GM21526 (cell line): ENCODE data around the gene PUS1.

ENCODE experiments used
- ATAC-seq: cut with Tn5 transposase; IDR thresholded peaks from one replicate; pipeline ENCODE4 v1.9.1; 2021; ENCODE audit warnings: moderate library complexity; ENCODE audit not compliant: unreplicated experiment, low FRiP score

PUS1 gene

GRCh38 chr12:131986910-131987309 is 57.8 kb downstream of the PUS1 start:
- no peak for ATAC-seq

DNA sequence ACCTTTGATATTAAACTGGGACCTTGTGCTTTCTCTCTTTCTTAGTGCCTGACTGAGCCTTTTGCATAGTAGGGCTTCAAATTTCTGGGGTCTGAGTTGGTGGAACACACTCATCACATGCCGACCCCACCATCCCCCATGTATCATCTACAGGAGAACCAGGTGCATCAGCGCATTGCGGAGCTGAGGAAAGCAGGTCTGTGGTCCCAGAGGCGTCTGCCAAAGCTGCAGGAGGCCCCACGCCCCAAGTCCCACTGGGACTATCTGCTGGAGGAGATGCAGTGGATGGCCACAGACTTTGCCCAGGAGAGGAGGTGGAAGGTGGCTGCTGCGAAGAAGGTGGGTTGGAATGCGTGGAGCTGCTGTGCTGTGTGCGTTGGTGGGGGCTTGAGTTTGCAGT is 58.5 kb downstream of the PUS1 start:
- ATAC-seq = no peak

DNA sequence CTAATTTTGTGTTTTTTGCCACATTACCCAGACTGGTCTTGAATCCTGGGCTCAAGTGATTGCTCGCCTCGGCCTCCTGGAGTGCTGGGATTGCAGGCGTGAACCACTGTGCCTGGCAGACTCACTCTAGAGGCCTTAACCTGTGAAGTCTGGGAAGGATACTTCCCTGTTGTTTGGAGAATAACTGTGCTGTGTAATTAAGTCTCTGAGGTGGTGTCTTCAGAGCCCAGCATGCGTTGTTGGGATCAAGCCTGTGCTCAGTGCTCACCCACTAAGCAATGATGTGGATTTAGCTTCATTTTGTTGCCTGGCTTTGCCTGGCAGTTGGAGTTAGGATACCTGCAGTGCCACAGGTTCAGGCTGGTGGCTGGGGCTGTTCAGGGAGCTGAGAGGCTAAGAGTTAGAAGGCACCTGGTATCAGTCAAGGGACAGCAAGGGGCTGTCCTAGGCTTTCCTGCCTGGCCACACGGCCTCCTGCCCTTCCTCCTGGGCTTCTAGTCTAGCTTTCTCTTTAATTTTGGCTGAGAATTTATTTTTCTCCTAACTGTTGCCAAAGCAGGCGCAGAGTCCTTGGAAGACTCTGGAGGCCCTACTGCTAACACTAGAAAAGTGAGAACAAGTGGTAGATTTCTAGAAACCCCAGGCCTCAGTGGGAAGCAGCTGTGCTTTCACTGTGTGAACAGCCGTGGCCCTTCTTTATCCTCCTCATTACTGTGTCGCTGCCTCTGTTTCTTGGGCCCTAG is 59.1 kb downstream of the PUS1 start:
- no peak for ATAC-seq

DNA sequence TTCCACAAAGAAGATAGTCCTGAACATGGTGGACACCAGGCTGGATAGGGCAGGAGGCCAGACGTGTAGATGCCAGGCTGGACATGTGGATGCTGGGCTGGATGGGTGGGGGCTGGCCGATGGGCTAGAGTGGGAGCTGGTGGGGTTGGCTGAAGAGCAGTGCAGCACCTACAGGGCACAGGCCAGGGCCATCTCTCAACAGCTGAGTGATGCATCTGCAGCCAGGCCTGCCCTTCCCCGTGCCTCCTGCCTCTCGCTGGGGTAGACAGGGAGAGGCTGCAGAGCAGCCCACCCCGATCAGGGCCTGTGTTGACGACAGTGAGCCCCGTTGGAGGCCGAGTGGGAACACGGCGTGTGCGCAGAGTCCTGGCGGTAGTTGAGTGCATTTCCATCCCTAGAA is 59.9 kb downstream of the PUS1 start:
- no peak for ATAC-seq

- ATAC-seq = no peak
These were observed 61.2 kb downstream of the PUS1 start for GRCh38 chr12:131990066-131990979.

DNA sequence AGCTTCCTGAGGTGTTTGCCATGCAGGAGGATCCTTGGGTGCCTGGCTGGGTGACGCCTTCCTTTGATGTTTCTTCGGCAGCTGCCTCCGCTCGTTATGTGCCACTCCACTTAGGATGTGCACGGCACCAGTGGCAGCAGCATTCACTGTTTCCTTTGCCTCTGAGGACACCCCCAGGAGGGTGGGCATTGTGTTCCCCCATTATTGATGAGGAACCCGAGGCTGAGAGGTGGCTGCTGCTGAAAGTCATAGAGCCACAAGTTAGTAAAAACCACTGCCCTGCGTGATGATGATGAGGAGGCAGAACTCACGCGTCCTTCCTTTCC is 61.9 kb downstream of the PUS1 start:
- no peak for ATAC-seq

DNA sequence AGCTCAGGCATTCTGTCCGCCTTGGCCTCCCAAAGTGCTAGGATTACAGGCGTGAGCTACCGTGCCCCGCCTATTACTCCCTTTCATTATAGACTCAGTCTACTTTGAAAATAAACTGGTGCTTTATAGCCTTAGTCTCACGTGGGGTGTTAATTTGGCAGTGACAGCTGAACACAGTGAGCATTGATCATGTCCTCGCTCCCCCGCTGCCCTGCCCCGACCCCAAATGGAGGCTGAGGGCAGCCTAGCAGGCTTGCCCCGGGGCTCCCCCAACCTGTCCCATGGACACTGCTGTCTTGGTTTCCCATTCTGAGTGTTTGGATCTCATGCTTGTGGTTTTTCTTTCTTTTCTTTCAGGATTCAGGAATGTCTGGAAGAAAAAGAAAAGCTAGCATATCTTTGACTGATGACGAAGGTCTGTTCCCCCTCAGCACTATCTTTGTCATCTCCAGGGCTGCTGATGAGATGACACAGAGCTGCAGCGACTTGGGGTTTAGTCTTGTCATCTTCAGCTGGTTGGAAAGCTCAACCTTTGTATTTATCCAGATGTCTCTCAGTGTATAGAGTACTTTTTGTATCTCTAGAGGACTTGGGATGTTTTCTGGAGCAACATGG is 62.8 kb downstream of the PUS1 start:
- ATAC-seq = no peak

DNA sequence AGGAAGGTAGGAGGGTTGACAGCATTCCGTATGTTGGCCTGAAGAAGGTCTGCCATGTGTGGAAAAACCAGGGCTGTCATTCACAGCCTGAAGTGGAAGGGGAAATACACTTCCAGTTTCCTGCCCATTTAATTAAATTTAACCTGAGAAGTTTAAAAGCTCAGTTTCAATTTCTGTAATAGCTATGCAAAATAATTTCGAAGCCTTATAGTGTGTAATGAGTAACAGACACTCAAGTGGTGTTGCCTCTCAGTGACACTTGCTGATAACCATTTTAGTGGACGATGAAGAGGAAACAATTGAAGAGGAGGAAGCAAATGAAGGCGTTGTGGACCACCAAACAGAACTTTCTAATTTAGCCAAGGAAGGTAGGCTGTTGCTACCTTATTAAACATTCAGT is 65.5 kb downstream of the PUS1 start:
- ATAC-seq = no peak
